ENCODE results near the gene KCTD18.

DNA sequence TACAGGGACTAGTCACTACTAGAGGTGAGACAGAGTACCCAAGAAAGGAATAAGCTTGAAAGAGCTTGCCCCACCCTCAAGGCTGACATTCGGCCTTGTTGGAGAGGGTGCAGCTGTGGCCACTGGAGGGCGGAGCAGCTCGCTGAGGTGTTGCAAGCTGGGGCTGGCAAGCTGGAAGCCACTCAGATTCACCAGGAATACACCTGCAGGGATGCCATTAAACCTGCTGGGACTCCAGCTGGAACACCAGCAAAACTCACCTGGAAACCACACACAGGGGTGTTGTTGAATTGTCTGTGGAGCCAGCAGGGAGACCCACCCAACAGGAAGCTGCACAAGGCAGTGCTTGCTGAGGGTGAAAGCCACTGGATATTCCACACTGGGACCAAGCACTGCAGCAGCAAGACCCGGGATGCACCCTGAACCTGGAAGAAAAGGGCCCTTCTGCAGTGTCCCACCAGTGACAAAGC is 26.1 kb downstream of the KCTD18 start:
- TF ChIP-seq POLR2A (IDR thresholded peaks at IDR 0.05; ENCODE audit: low read depth, low read length) (no peak), TAF1 (IDR thresholded peaks at IDR 0.05; ENCODE audit: borderline replicate concordance, low read depth, low read length) (no peak), POLR2AphosphoS5 (IDR thresholded peaks at IDR 0.05; ENCODE audit: low read depth, low read length) (no peak)

All from GM12892 (cell line).